EL (cell line): Measurements from ENCODE around the gene PRSS21.

Experiments
- DNase-seq: peaks from one replicate; pipeline ENCODE4 v3.0.0-alpha.2; 2016

The PRSS21 gene

GRCh38 chr16:2808181-2808580 lies 8.9 kb upstream of the PRSS21 start:
- no peak for DNase-seq

DNA sequence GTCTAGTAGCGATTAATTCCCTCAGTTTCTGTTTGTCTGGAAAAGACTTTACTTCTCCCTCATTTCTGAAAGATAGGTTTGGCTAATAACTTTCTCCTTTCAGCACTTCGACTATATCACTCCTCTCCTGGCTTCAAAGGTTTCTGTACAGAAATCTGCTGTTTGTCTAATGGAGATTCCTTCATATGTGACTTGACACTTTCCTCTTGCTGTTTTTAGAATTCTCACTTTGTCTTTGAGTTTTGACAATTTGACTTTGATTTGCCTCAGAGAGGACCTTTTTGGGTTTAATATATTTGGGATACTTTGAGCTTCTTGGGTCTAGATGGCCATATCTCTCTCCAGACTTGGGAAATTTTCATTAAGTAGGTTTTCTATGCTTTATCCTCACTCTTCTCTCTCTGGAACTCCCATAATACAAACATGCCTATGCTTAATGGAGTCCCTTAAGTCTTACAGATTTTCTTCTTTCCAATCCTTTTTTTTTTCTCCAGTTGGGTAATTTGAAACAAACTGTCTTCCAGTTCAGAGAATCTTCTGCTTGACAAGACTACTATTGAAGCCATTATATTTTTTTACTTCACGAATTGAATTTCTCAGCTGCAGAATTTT lies 7.8 kb upstream of the PRSS21 start:
- no peak for DNase-seq

- DNase-seq, result no peak
Measured at GRCh38 chr16:2810651-2811050, 6.4 kb upstream of the PRSS21 start.

GRCh38 chr16:2811703-2812471 lies 5.2 kb upstream of the PRSS21 start:
- no peak for DNase-seq

DNA sequence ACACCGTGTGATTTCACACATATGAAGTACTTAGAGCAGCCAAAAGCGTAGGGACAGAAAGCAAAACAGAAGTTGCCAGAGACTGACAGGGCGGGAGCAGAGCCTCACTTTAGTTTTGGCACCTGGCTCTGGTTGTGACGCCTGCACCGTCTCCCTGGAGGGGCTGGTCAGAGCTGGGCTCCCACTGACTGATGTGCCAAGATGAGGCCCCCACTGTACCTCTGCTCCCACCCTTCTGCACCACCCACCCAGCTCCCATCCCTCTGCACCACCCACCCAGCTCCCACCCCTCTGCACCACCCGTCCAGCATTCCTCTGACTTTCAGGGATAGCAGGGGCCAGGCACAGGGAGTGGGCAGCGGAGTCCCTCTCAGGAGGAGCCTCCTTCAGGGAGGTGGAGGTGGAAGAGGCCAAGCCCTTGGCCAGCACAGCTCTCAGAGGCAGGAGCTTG lies 3.2 kb upstream of the PRSS21 start:
- no peak for DNase-seq

GRCh38 chr16:2814551-2815298 lies 2.3 kb upstream of the PRSS21 start:
- DNase-seq, result no peak

DNA sequence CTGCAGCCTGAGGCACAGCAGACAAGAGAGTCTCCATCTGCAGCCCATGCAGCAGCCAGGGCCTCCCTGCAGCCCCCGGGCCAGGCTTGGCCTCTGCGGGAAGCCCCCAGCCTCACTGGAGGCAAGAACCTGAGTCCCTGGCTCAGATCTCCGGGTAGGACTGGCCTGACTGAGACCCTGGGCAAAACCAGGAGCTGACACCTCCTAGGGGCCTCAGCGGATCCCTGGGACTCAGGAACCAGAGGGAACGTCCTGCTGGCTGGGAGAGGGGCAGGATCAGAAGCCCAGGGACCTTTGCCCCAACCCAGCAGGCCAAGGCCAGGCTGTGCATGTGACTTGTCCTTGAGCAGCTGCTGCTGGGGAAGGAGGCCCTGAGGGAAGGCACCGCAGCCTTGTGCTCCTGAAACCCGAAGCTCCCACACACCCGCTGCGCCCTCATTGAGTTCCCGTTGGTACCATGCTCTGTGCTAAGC lies 1.7 kb upstream of the PRSS21 start:
- DNase-seq, result no peak

DNA sequence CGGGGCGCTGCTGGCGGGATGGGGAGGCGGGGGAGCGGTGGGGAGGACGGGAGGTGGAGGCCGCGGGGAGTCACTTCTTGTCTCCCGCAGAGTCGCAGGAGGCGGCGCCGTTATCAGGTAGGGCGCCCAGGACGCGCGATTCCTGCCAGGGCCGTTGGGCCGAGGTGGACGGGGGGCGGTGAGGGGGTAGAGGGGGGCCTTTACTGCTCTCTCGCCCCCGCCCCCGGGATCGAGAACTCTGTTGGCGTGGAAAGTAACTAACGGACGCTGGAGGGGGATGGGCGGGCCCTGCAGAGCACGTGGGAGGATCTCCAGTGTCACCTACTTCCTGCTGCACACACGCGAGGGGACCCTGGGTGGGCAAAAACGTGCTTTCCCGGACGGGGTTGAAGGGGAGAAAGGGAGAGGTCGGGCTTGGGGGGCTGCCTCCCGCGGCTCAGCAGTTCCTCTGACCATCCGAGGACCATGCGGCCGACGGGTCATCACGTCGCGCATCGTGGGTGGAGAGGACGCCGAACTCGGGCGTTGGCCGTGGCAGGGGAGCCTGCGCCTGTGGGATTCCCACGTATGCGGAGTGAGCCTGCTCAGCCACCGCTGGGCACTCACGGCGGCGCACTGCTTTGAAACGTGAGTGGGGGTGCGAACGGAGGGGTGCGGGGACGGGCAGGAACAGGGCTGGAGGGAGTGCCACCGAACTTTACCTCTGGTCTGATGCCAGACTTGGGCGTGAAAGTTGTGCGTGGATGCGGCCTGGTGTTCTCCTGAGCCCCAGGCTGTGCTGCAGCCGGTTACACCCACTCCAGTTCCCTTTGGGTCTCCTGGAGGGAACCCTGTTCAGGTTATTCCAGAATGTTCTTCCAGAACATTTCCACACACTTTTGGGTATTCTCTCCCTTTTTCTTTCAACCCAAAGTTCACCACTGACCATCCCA lies 569 bp downstream of the PRSS21 start:
- no peak for DNase-seq

GRCh38 chr16:2818272-2818876 lies 1.3 kb downstream of the PRSS21 start:
- no peak for DNase-seq

DNA sequence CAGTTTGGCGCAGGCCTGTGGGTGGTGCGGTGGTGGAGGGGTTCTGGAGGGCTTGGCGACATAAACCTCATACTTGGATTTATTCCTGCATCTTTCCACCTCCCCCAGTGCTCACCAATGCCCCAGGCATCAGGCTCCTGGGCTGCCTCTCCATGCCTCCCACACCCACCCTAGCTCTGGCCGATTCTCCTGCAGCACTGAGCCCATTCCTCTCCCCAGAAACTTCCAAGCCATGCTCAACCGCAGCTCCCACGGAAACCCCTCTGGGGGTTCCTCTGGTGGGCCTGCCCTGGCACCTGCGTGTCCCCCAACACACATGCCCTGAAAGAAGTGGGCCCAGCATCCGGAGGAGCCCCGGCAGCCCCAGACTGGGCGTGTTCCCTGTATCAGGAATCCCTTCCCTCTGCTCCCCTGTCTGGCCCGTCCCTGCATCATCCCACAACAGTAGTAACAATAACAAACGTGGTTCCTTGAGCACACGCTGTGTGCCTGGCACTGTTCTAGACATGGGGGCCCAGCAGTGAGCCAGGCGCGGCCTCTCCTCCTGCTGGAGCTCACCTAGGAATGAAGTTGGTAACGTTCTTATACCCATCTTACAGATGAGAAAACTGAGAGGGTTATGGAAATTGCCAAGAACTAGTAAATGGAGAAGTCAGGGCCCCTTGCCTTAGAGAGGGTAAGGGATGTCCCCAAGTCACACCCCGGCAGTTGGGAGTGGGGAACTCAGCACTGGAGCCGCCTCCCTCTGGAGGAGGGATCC lies 2.3 kb downstream of the PRSS21 start:
- DNase-seq, result no peak

DNA sequence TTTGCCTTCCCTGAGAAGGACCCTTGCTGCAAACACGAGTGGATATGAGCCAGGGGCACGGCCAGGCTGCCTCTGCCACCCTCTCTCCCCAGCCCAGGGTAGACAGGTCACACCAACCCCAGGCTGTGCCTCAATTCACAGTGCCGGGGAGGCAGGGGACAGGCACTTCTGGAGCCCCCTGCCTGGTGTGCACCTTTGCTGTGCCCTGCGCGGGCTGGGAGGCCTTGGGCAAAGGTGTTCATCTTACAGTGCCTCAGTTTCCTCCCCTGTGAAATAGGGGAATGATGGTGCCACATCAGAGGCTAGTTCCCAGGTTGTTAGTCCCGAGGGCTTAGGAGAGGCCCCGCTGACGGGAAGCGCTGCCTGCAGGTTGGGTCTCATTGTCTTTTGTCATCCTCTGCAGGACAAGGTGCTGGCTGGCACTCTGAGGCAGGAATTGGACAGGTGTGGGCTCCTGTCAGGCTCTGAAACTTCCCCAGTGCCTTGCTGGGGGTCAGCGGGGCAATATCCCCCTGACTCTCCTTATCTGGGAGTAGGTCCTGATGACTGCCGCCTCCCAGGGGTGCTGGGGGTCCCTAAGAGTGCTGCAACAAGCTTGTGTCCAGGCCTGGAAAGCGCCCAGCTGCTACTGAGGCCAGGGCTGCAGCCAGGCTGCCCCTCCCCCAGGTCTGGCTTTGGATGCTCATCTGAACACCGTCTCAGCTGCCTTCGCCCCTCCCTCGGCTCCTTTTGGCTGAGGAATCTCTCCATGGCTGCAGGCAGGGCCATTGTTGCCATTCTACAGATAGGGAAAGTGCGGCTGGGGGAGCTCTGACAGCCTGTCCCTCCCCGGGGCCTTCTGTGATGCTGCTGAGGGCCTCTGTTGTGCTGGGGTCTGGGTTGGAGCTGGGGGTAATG lies 3.1 kb downstream of the PRSS21 start:
- DNase-seq, result no peak

DNA sequence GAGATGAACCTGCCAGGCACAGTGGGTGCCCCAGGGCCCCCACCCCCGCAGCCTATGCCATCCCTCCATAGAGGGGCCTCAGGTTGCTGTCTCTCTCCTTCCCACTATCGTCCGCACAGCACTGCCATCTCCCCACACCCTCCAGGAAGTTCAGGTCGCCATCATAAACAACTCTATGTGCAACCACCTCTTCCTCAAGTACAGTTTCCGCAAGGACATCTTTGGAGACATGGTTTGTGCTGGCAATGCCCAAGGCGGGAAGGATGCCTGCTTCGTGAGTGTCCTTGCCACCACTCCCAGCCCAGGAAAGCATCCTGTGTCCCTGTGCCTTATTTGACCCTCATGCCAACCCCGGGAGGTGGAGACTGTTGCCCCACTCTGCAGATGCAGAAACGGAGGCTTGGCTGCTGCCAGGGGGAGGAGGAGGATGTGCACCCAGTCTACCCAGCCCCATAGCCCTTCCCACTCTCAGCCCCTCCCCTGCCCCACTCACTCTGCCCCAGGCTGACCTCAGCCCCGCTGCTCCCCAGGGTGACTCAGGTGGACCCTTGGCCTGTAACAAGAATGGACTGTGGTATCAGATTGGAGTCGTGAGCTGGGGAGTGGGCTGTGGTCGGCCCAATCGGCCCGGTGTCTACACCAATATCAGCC lies 3.9 kb downstream of the PRSS21 start:
- DNase-seq, result no peak

GRCh38 chr16:2821487-2822157 lies 4.6 kb downstream of the PRSS21 start:
- no peak for DNase-seq

DNA sequence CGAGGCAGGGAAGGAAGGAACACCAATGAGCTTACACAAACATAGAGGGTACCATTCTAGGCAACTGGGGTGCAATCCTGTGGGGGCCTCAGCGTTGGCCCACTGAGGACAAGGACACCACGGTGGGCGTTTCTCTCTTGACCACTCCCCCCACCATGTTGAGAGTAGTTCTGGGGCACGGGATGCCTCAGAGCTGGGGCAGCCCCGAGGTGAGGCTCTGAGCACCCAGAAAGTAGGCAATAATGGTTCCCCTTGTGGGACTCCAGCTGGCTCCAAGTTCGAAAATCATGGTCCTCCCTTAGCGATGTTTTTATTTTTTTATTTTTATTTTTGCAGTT lies 5.1 kb downstream of the PRSS21 start:
- DNase-seq, result no peak

DNA sequence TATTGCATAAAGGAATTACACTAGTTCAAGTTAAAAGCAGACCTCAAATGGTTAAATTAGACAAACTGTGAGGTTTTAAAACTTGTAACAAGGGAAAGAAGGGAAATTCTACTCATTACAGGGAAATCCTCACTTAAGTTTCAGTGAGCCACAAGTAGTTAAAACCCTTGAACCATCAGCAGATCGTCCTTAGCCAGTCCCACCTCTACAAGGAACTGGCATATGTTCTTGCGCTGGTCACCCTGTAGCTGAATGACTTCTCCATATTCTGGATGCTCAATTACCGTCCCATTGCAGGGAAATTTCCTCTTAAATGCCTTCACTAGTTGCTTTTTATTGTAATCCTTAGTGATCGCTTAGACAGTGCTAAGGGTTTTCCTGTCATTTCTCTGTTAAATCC lies 5.5 kb downstream of the PRSS21 start:
- DNase-seq, result no peak

DNA sequence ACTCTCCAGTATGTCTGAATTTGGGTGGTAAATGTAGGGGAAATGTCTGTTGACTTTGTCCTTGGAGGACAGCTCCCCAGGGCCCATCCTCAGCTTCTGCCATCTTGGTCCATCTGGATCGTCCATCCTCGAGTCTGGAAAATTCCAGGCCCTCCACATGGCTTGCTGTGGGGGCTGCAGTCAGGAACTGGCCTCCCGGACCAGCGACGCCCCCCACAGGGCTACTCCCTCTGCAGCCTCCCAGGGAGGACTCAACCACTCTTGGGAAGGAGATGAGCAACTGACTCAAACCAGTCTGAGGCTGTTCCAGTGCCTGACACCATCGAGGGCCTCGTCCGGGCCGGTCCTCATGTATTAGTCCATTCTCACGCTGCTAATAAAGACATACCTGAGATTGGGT lies 7.6 kb downstream of the PRSS21 start:
- DNase-seq, result no peak

- DNase-seq, result no peak
Measured at GRCh38 chr16:2825049-2825742, 8.2 kb downstream of the PRSS21 start.

- no peak for DNase-seq
Measured at GRCh38 chr16:2825906-2826305, 8.9 kb downstream of the PRSS21 start.
